Prostate gland (tissue), 2 donors: Measurements from ENCODE around the gene CALCB.

Source experiments
- POLR2A ChIP-seq: fragments of 450-650 bp; IDR thresholded peaks from one replicate; pipeline ENCODE4 v1.6.1; 2016; ENCODE audit warnings: antibody characterized with exemption, mild to moderate bottlenecking
- POLR2AphosphoS5 ChIP-seq: sonication (generic); formaldehyde crosslinking; IDR thresholded peaks from one replicate; pipeline ENCODE4 v1.6.1; 2017; ENCODE audit warnings: antibody characterized with exemption
- TF ChIP-seq, protein P1 (sequence below), 4 experiments: fragments of 200-600 bp in 2 of 4; fragments of 450-650 bp in 2 of 4; sonication (generic) in 2 of 4; IDR thresholded peaks; 1 replicate in 3 of 4; 2 replicates in 1 of 4; pipeline ENCODE4 v1.5.1; 2016 to 2019; ENCODE audit warnings: antibody characterized with exemption in 4 of 4, mild to moderate bottlenecking in 2 of 4, moderate library complexity in 2 of 4

DNA sequence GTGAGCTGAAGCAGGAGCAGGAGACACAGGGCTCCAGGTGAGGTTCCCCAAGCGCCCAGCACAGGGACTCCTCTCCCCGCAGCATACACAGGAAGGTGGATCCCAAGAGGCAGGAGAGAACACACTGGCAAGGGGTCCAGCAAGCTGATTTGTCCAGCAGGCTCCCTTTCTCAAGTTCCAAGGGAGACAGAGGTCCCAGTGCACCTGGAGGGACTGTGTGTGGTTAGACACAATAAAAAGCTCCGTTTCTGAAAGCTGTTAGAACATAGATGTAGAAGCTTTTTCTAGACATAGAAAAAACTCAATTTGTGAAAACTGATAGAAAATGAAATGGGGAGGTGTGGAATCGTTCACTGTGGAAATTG, 1.8 kb downstream of the CALCB start:
- TF ChIP-seq, protein P1, sequence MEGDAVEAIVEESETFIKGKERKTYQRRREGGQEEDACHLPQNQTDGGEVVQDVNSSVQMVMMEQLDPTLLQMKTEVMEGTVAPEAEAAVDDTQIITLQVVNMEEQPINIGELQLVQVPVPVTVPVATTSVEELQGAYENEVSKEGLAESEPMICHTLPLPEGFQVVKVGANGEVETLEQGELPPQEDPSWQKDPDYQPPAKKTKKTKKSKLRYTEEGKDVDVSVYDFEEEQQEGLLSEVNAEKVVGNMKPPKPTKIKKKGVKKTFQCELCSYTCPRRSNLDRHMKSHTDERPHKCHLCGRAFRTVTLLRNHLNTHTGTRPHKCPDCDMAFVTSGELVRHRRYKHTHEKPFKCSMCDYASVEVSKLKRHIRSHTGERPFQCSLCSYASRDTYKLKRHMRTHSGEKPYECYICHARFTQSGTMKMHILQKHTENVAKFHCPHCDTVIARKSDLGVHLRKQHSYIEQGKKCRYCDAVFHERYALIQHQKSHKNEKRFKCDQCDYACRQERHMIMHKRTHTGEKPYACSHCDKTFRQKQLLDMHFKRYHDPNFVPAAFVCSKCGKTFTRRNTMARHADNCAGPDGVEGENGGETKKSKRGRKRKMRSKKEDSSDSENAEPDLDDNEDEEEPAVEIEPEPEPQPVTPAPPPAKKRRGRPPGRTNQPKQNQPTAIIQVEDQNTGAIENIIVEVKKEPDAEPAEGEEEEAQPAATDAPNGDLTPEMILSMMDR (IDR thresholded peaks at IDR 0.05) = peak in 1 of 4 experiments; percentile 5
- TF ChIP-seq POLR2AphosphoS5 (no peak), POLR2A (no peak)
